Parathyroid adenoma (tissue), 2 donors: ENCODE data around the gene TMTC2.
A peak's percentile ranks its signal among the peaks of the same experiment; 100 is the strongest.

Experiments used
- H2AFZ ChIP-seq: fragments of 300-600 bp; sonication (generic); one replicate; pipeline ENCODE4 v1.7.0; 2017; ENCODE audit warnings: antibody characterized with exemption, mild to moderate bottlenecking
- H3K27ac ChIP-seq: fragments of 300-600 bp; sonication (generic); one replicate; pipeline ENCODE4 v1.7.0; 2017
- H3K27me3 ChIP-seq: fragments of 300-600 bp; sonication (generic); one replicate; pipeline ENCODE4 v1.7.0; 2017; ENCODE audit warnings: low read length; ENCODE audit not compliant: control insufficient read depth, insufficient read depth
- H3K36me3 ChIP-seq: fragments of 300-600 bp; sonication (generic); one replicate; pipeline ENCODE4 v1.7.0; 2017; ENCODE audit warnings: low read length; ENCODE audit not compliant: control insufficient read depth, insufficient read depth
- H3K4me1 ChIP-seq: fragments of 300-600 bp; sonication (generic); one replicate; pipeline ENCODE4 v1.7.0; 2017; ENCODE audit warnings: control low read depth
- H3K4me2 ChIP-seq: fragments of 300-600 bp; sonication (generic); one replicate; pipeline ENCODE4 v1.7.0; 2017; ENCODE audit warnings: low read length
- H3K4me3 ChIP-seq: fragments of 300-600 bp; sonication (generic); one replicate; pipeline ENCODE4 v1.7.0; 2017; ENCODE audit warnings: low read depth, low read length
- H3K79me2 ChIP-seq: fragments of 300-600 bp; sonication (generic); one replicate; pipeline ENCODE4 v1.7.0; 2017; ENCODE audit warnings: control low read depth
- H3K9ac ChIP-seq: fragments of 300-600 bp; sonication (generic); one replicate; pipeline ENCODE4 v1.7.0; 2017; ENCODE audit warnings: mild to moderate bottlenecking
- H3K9me3 ChIP-seq: fragments of 300-600 bp; sonication (generic); one replicate; pipeline ENCODE4 v1.7.0; 2017; ENCODE audit warnings: low read length; ENCODE audit not compliant: control insufficient read depth
- CTCF ChIP-seq: fragments of 300-600 bp; sonication (generic); IDR thresholded peaks from one replicate; pipeline ENCODE4 v1.7.0; 2017; ENCODE audit warnings: antibody characterized with exemption, mild to moderate bottlenecking
- donor health status: primary hyperparathyroidism.

Gene TMTC2

GRCh38 chr12:82666830-82667229 lies 19.9 kb upstream of the TMTC2 start:
- H3K4me2 ChIP-seq, result no peak overlapping the region
- no peak overlapping the region for H3K27ac ChIP-seq
- H3K36me3 ChIP-seq, result no peaks in the 10 kb centered on the region
- no peaks in the 10 kb centered on the region for H3K9me3 ChIP-seq
- no peak for TF ChIP-seq CTCF
- H3K4me1 ChIP-seq, result no peaks in the 10 kb centered on the region
- no peak overlapping the region for H2AFZ ChIP-seq
- no peaks in the 10 kb centered on the region for H3K79me2 ChIP-seq
- H3K27me3 ChIP-seq, result no peaks in the 10 kb centered on the region
- H3K4me3 ChIP-seq, result no peak overlapping the region
- no peak overlapping the region for H3K9ac ChIP-seq

GRCh38 chr12:82671673-82672195 lies 15.0 kb upstream of the TMTC2 start:
- TF ChIP-seq CTCF, result no peak
- Histone ChIP-seq H3K4me2 (no peak overlapping the region), H3K4me3 (no peak overlapping the region), H3K4me1 (no peaks in the 10 kb centered on the region), H3K36me3 (no peaks in the 10 kb centered on the region), H2AFZ (no peak overlapping the region), H3K9ac (no peak overlapping the region), H3K27me3 (no peaks in the 10 kb centered on the region), H3K9me3 (no peaks in the 10 kb centered on the region), H3K27ac (no peak overlapping the region), H3K79me2 (no peaks in the 10 kb centered on the region)

GRCh38 chr12:82672811-82673495 lies 13.8 kb upstream of the TMTC2 start:
- Histone ChIP-seq H3K9me3 (no peaks in the 10 kb centered on the region), H3K27ac (no peak overlapping the region), H3K36me3 (no peaks in the 10 kb centered on the region), H3K27me3 (no peaks in the 10 kb centered on the region), H3K4me3 (no peak overlapping the region), H2AFZ (peak overlapping the region; percentile 28), H3K79me2 (no peaks in the 10 kb centered on the region), H3K9ac (no peak overlapping the region), H3K4me1 (no peaks in the 10 kb centered on the region), H3K4me2 (no peak overlapping the region)
- no peak for TF ChIP-seq CTCF

GRCh38 chr12:82673698-82674097 lies 13.0 kb upstream of the TMTC2 start:
- Histone ChIP-seq H3K27ac (no peak overlapping the region), H2AFZ (no peak overlapping the region), H3K4me2 (no peak overlapping the region), H3K9me3 (no peaks in the 10 kb centered on the region), H3K36me3 (no peaks in the 10 kb centered on the region), H3K9ac (no peak overlapping the region), H3K4me1 (no peaks in the 10 kb centered on the region), H3K79me2 (no peaks in the 10 kb centered on the region), H3K4me3 (no peak overlapping the region), H3K27me3 (no peaks in the 10 kb centered on the region)
- no peak for TF ChIP-seq CTCF

- Histone ChIP-seq H2AFZ (no peak overlapping the region), H3K4me2 (no peak overlapping the region), H3K79me2 (no peaks in the 10 kb centered on the region), H3K9me3 (no peaks in the 10 kb centered on the region), H3K4me1 (no peaks in the 10 kb centered on the region), H3K4me3 (no peak overlapping the region), H3K27me3 (no peaks in the 10 kb centered on the region), H3K36me3 (no peaks in the 10 kb centered on the region), H3K27ac (no peak overlapping the region), H3K9ac (no peak overlapping the region)
- TF ChIP-seq CTCF, result no peak
These were observed 11.5 kb upstream of the TMTC2 start for GRCh38 chr12:82675246-82675645.
